Astrocyte of the cerebellum (primary cell): ENCODE data around the gene CCSAP.

Experiments used
- DNase-seq: peaks from one replicate; pipeline ENCODE4 v3.0.0-alpha.2; 2011; ENCODE audit warnings: low read depth
- H3K4me3 ChIP-seq: 2 replicates; pipeline ENCODE4 v1.5.1; 2011; ENCODE audit warnings: mild to moderate bottlenecking, low read depth, low read length, moderate library complexity
- CTCF ChIP-seq: IDR thresholded peaks from 2 replicates; pipeline ENCODE4 v1.5.1; 2012; ENCODE audit warnings: low read length, low read depth, moderate library complexity, mild to moderate bottlenecking; ENCODE audit errors: missing control alignments
- in situ Hi-C: cut with HindIII; loops from 2 replicates; pipeline ENCODE4 v1.10.0; 2017; ENCODE audit warnings: low sequenced_read_pairs

CCSAP gene

GRCh38 chr1:229340496-229340895, 2.4 kb downstream of the CCSAP start:
- in situ Hi-C loops, result loop anchor here (5.0 kb wide), 1 partner anchor 67 kb away; no protein-coding TSS in a partner anchor
- no peak for DNase-seq
- TF ChIP-seq CTCF, result no peak
- no peak overlapping the region for H3K4me3 ChIP-seq

DNA sequence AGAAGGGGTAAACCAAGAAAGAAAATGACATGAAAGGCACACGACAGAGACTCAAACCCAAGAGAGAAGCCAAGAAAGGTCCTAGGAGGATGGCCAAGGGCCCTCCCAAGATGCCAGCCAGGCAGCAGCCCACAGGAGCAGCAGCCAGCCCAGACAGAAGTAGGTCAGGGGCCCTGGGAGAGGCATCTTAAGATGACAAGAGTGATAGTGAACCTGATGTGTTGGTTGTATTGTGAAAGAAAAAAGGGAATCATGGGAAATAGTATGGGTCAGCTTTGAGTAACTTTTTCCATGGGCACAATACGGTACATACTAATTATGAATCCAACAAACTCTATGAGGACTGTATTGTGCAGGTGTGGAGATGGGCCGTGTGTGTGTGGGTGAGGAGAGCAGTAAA, 3.3 kb downstream of the CCSAP start:
- in situ Hi-C loops, result no loop called here
- TF ChIP-seq CTCF, result no peak
- no peak for DNase-seq
- no peak overlapping the region for H3K4me3 ChIP-seq

DNA sequence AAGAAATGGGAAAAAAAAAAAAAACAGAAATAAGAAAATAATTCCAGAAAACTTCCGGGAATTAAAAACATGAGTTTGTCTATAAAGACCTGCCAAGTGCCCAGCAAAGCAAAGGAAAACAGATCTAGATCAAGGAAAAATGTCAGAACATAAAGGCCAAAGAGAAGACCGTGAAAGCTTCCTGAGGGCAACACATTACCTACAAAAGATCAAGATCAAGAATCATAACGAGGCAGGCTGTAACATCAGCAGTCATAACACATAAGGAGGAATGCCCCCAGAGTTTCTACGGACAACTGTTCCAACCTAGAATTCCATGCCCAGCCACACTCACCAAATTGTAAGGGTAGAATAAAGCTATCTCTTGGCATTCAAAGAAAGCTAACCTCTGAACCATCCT, 3.8 kb downstream of the CCSAP start:
- in situ Hi-C loops, result no loop called here
- TF ChIP-seq CTCF, result no peak
- H3K4me3 ChIP-seq, result no peak overlapping the region
- no peak for DNase-seq

DNA sequence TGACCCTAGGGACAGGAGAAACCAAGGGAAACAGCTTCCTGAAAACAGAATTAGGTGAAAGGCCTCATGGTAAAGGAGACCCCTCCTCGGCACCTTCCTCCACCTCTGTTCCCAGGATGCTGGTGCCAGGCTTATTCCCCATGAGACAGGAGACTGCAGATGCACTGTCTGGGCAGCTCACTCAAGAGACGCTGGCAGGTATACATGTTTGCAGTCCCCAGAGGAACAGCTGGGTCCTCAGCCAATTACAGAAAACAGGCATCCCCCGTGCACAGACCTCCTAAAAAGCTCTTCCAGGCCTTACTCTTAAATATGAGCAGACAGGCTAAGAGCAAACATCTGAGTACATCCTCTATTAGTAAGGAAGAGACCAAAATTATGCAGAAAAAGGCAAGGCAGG, 6.5 kb downstream of the CCSAP start:
- DNase-seq, result no peak
- H3K4me3 ChIP-seq, result no peak overlapping the region
- no peak for TF ChIP-seq CTCF
- in situ Hi-C loops, result no loop called here

- TF ChIP-seq CTCF, result no peak
- H3K4me3 ChIP-seq, result no peak overlapping the region
- no peak for DNase-seq
- in situ Hi-C loops, result no loop called here
These were observed 8.1 kb downstream of the CCSAP start for GRCh38 chr1:229334716-229335115.

GRCh38 chr1:229334269-229334668, 8.6 kb downstream of the CCSAP start:
- no peak for DNase-seq
- no peak for TF ChIP-seq CTCF
- in situ Hi-C loops, result no loop called here
- H3K4me3 ChIP-seq, result no peak overlapping the region
